ENCODE measurements around the gene NDUFA12. TPM values are rescaled to one million over a fixed set of nuclear protein-coding genes. Genes with fewer than 3 reads are reported as not detected.

The NDUFA12 gene
- total and polyA plus RNA-seq, 9 of the 15 experiments (the other 6 are each of a cell fraction or from before 2014, with no cell fraction given) = 115 to 986 (median 283) TPM

DNA sequence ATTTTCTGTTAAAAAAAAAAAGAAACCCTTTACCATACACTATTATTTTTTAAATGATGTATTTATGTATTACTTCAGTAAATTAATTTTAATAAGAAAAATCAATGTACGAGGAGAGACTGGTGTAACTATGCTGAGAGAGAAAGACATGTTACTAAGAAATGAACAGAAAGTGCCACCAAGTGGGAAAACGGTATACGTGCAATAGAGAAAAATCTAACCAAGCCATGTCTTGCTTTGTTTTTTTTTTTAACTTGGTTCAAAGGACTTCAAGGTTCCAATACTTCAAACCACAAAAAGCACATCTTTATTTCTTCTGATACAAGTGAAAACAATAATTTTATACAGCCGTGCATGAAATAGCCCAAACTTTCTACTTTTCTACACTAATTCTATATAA is 22.9 kb downstream of the NDUFA12 start:
- no peaks in the 10 kb centered on the region for H4K20me1 ChIP-seq (replicated peaks; ENCODE audit: control insufficient read depth, insufficient read depth, low read length)
- peaks cover 0 to 5% of the 10 kb centered on the region in 2 experiments; a peak in 2 of 5 replicates for H3K4me1 ChIP-seq (replicated peaks in 1 of 2; ENCODE audit: control insufficient read depth in 2 of 2, insufficient read depth in 2 of 2, low read length in 2 of 2)
- in situ Hi-C loops (cut with MboI) (no loop called here), intact Hi-C loops (cut with micrococcal nuclease) (no loop called here)
- no peak overlapping the region for H3K4me2 ChIP-seq (ENCODE audit: insufficient read depth, low read length)
- H3K27ac ChIP-seq (ENCODE audit: extremely low read depth, low read depth, low read length) = no peak overlapping the region
- no peaks in the 10 kb centered on the region for H3K9me3 ChIP-seq (replicated peaks; ENCODE audit: control insufficient read depth, insufficient read depth, low read depth, low read length)
- ChIA-PET CTCF (ENCODE audit: low intra/inter-chr PET ratio) (interaction anchor here (0.7 kb wide), 1 partner anchor 404 kb away, joined by 3 read pairs; no protein-coding TSS in a partner anchor), POLR2A (interaction anchor here (0.6 kb wide), 1 partner anchor 17 kb away, joined by 3 read pairs; no protein-coding TSS in a partner anchor)
- no peak overlapping the region for H3K4me3 ChIP-seq
- DNase-seq (ENCODE audit: extremely low read depth in 1 of 4, low spot score in 3 of 4) = no peak
- peaks cover 16% of the 10 kb centered on the region; the same call in 2 of the 3 replicates for H3K36me3 ChIP-seq (ENCODE audit: control insufficient read depth, insufficient read depth, low read length)
- no peak overlapping the region for H3K9ac ChIP-seq (ENCODE audit: insufficient read depth in 1 of 2, low read depth in 2 of 2, low read length in 2 of 2)
- FAIRE-seq = no peak
- ATAC-seq = no peak
- TF ChIP-seq MCM2 (IDR thresholded peaks at IDR 0.05; ENCODE audit: low read depth) (no peak), ZNF740 (CRISPR knock-in tag; IDR thresholded peaks at IDR 0.05) (no peak), ZNF740 (tag; IDR thresholded peaks at IDR 0.05) (no peak), LARP7 (IDR thresholded peaks at IDR 0.05) (no peak), RHOXF2B (CRISPR knock-in tag; conservative IDR thresholded peaks at IDR 0.05) (no peak), CTCF (IDR thresholded peaks at IDR 0.05 in 2 of 3, conservative IDR thresholded peaks at IDR 0.05 in 1 of 3; ENCODE audit: insufficient read depth in 2 of 3, low read depth in 1 of 3, low read length in 3 of 3) (peak in 1 of 3 experiments; percentile 43; a peak in 3 of 6 replicates), ATF1 (CRISPR knock-in tag; IDR thresholded peaks at IDR 0.05) (no peak), ATF1 (tag; IDR thresholded peaks at IDR 0.05) (no peak), CREB1 (IDR thresholded peaks at IDR 0.05) (no peak), CREB1 (CRISPR knock-in tag; IDR thresholded peaks at IDR 0.05) (no peak), ZFP1 (CRISPR knock-in tag; IDR thresholded peaks at IDR 0.05) (no peak)
- no TSS peak for BruUV-seq (replicated peaks)
- H3K9me1 ChIP-seq (ENCODE audit: control insufficient read depth, insufficient read depth, low read length) = no peaks in the 10 kb centered on the region
- H2AFZ ChIP-seq (ENCODE audit: low read depth, low read length) = no peak overlapping the region
- H3K27me3 ChIP-seq (ENCODE audit: control insufficient read depth in 2 of 2, insufficient read depth in 2 of 2, low read length in 2 of 2) = no peaks in the 10 kb centered on the region
- H3K79me2 ChIP-seq (ENCODE audit: control insufficient read depth, insufficient read depth, low read length) = peaks cover 2% of the 10 kb centered on the region; the same call in 1 of the 3 replicates
- WGBS (ENCODE audit: insufficient coverage, low coverage, missing lambda C conversion rate) = 62% methylated on average over 4 of the region's 4 CpGs
